Astrocyte (in vitro differentiated cells and primary cell): ENCODE data around the gene SEC24D.
A peak's percentile ranks its signal among the peaks of the same experiment; 100 is the strongest.

Source experiments
- CTCF ChIP-seq: IDR thresholded peaks from 2 replicates; pipeline ENCODE4 v1.5.1; 2011; ENCODE audit warnings: low read depth, mild to moderate bottlenecking, inconsistent platforms, low read length, moderate library complexity; ENCODE audit not compliant: insufficient read depth
- EZH2 ChIP-seq: IDR thresholded peaks from 2 replicates; pipeline ENCODE4 v1.6.1; 2012; ENCODE audit warnings: mild to moderate bottlenecking, low read length, inconsistent platforms; ENCODE audit not compliant: insufficient read depth

GRCh38 chr4:118865091-118865708 is 29.3 kb upstream of the SEC24D start:
- peak; percentile 85 for TF ChIP-seq CTCF
- no peak for TF ChIP-seq EZH2
